Upper lobe of left lung (tissue), 4 donors: ENCODE measurements around the gene MBOAT7.
"Not testable (repeated sequence)": the region's sequence is repeated elsewhere in the genome, so short reads cannot be mapped to it uniquely, and the experiment has no call there.

Experiments
- EP300 ChIP-seq, 4 donors: sonication (generic); formaldehyde crosslinking; IDR thresholded peaks; one replicate each; pipeline ENCODE4 v1.5.1; 2017; ENCODE audit warnings: antibody characterized with exemption in 4 of 4, control low read depth in 2 of 4
- POLR2A ChIP-seq, 4 donors: fragments of 450-650 bp; IDR thresholded peaks; one replicate each; pipeline ENCODE4 v1.5.1; 2016 to 2017; ENCODE audit warnings: antibody characterized with exemption in 4 of 4, mild to moderate bottlenecking in 2 of 4
- POLR2AphosphoS5 ChIP-seq, 2 donors: sonication (generic); formaldehyde crosslinking; IDR thresholded peaks; one replicate each; pipeline ENCODE4 v1.5.1; 2017; ENCODE audit warnings: antibody characterized with exemption in 2 of 2
- TF ChIP-seq, protein P1 (sequence below), 6 experiments: fragments of 450-650 bp in 4 of 6; fragments of 200-600 bp in 2 of 6; sonication (generic) in 2 of 6; IDR thresholded peaks; one replicate each; pipeline ENCODE4 v1.5.1; 2016 to 2019; ENCODE audit warnings: antibody characterized with exemption in 6 of 6

- TF ChIP-seq, protein P1, sequence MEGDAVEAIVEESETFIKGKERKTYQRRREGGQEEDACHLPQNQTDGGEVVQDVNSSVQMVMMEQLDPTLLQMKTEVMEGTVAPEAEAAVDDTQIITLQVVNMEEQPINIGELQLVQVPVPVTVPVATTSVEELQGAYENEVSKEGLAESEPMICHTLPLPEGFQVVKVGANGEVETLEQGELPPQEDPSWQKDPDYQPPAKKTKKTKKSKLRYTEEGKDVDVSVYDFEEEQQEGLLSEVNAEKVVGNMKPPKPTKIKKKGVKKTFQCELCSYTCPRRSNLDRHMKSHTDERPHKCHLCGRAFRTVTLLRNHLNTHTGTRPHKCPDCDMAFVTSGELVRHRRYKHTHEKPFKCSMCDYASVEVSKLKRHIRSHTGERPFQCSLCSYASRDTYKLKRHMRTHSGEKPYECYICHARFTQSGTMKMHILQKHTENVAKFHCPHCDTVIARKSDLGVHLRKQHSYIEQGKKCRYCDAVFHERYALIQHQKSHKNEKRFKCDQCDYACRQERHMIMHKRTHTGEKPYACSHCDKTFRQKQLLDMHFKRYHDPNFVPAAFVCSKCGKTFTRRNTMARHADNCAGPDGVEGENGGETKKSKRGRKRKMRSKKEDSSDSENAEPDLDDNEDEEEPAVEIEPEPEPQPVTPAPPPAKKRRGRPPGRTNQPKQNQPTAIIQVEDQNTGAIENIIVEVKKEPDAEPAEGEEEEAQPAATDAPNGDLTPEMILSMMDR (IDR thresholded peaks at IDR 0.05), result not testable (repeated sequence)
- TF ChIP-seq POLR2AphosphoS5, POLR2A, EP300 (IDR thresholded peaks at IDR 0.05): not testable (repeated sequence)
These were observed 25.4 kb upstream of the MBOAT7 start for GRCh38 chr19:54214734-54215133.
